ENCODE data around the gene WFDC2. TPM values are rescaled to one million over a fixed set of nuclear protein-coding genes. Genes with fewer than 3 reads are reported as not detected.
A peak's percentile ranks its signal among the peaks of the same experiment; 100 is the strongest.

WFDC2 gene
- total RNA-seq, 1 donor from 2014 or later = 172 TPM

GRCh38 chr20:45436732-45437485, 32.6 kb upstream of the WFDC2 start:
- no peaks in the 10 kb centered on the region for H3K9me3 ChIP-seq
- TF ChIP-seq, protein P1, sequence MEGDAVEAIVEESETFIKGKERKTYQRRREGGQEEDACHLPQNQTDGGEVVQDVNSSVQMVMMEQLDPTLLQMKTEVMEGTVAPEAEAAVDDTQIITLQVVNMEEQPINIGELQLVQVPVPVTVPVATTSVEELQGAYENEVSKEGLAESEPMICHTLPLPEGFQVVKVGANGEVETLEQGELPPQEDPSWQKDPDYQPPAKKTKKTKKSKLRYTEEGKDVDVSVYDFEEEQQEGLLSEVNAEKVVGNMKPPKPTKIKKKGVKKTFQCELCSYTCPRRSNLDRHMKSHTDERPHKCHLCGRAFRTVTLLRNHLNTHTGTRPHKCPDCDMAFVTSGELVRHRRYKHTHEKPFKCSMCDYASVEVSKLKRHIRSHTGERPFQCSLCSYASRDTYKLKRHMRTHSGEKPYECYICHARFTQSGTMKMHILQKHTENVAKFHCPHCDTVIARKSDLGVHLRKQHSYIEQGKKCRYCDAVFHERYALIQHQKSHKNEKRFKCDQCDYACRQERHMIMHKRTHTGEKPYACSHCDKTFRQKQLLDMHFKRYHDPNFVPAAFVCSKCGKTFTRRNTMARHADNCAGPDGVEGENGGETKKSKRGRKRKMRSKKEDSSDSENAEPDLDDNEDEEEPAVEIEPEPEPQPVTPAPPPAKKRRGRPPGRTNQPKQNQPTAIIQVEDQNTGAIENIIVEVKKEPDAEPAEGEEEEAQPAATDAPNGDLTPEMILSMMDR (IDR thresholded peaks at IDR 0.05) = peak; percentile 97
- DNase-seq (peak; percentile 95), ATAC-seq (peak; percentile 99)
- peak overlapping the region; percentile 60 for H3K4me3 ChIP-seq
- H3K4me1 ChIP-seq = peaks cover 6% of the 10 kb centered on the region
- intact Hi-C loops (cut with DNase I) = loop anchor here (5.0 to 10.0 kb wide), 2 partner anchors 52 to 120 kb away; no protein-coding TSS in a partner anchor
- peak overlapping the region; percentile 76 for H3K27ac ChIP-seq
- no peaks in the 10 kb centered on the region for H3K27me3 ChIP-seq (ENCODE audit: low read depth)
- H3K36me3 ChIP-seq = no peaks in the 10 kb centered on the region

DNA sequence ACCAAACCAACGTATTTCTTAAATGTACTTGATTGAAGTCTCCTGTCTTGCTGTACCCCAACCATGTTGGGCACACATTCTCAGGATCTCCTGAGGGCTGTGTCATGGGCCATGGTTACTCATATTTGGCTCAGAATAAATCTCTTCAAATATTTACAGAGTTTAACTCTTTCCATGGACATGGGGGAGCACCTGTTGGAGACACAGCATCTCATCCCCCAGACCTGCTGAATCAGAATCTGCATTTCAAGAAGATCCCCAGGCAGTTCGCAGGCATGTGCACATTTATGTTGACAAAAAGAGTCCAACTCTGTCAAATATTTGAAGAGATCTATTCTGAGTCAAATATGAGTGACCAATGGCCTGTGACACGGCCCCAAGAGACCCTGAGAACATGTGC, 29.1 kb upstream of the WFDC2 start:
- Histone ChIP-seq H3K27me3 (ENCODE audit: low read depth) (no peaks in the 10 kb centered on the region), H3K27ac (no peak overlapping the region), H3K9me3 (no peaks in the 10 kb centered on the region), H3K36me3 (no peaks in the 10 kb centered on the region), H3K4me1 (peaks cover 6% of the 10 kb centered on the region), H3K4me3 (no peak overlapping the region)
- intact Hi-C loops (cut with DNase I) = no loop called here
- TF ChIP-seq, protein P1 (IDR thresholded peaks at IDR 0.05) = no peak
- no peak for ATAC-seq
- DNase-seq = no peak

GRCh38 chr20:45440891-45441685, 28.5 kb upstream of the WFDC2 start:
- H3K4me1 ChIP-seq = peaks cover 6% of the 10 kb centered on the region
- DNase-seq (no peak), ATAC-seq (no peak)
- TF ChIP-seq, protein P1 (IDR thresholded peaks at IDR 0.05) = no peak
- no peaks in the 10 kb centered on the region for H3K36me3 ChIP-seq
- H3K9me3 ChIP-seq = no peaks in the 10 kb centered on the region
- intact Hi-C loops (cut with DNase I) = no loop called here
- no peaks in the 10 kb centered on the region for H3K27me3 ChIP-seq (ENCODE audit: low read depth)
- H3K27ac ChIP-seq = no peak overlapping the region
- no peak overlapping the region for H3K4me3 ChIP-seq

DNA sequence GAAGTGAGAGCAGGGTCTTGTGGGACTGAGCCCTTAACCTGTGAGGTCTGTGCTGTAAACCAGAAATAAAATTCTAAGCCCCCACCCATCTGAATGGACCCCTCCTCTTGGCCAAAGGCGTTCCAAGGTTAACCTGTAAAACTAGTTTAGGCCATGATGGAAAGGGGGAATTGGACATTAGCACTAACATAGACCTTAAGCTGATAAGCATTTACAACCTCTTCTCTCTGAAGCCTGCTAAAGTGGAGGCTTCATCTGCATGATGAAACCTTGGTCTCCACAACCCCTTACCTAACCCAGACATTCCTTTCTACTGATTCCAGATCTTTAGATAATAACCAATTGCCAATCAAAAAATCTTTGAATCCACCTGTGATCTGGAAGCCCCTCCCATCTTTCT, 27.8 kb upstream of the WFDC2 start:
- TF ChIP-seq, protein P1 (IDR thresholded peaks at IDR 0.05) = no peak
- H3K27ac ChIP-seq = no peak overlapping the region
- intact Hi-C loops (cut with DNase I) = no loop called here

DNA sequence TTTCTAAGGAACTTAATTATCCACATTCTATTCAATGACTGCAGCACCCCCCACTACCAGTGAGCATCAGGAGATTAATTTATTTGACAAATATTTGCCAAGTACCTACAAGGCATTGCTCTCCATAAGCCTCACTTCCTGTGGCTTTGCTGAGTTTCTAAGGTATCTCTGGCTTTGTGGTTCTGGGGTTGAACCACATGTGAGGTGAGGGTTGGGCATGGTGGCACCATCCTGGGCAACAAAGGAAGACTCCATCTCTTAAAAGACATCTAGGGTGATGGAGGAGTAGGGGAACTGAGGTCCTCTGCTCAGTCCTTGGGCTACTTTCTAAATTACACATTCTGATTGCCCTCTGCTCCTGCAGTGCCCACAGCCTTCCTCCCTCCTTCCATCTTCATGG, 25.5 kb upstream of the WFDC2 start:
- intact Hi-C loops (cut with DNase I) = no loop called here

More for the DNA sequence above, 27.8 kb upstream of the WFDC2 start:
- DNase-seq (no peak), ATAC-seq (no peak)
- H3K9me3 ChIP-seq = no peaks in the 10 kb centered on the region
- no peaks in the 10 kb centered on the region for H3K4me1 ChIP-seq
- no peaks in the 10 kb centered on the region for H3K27me3 ChIP-seq (ENCODE audit: low read depth)
- no peaks in the 10 kb centered on the region for H3K36me3 ChIP-seq
- H3K4me3 ChIP-seq = no peak overlapping the region

More for the DNA sequence above, 25.5 kb upstream of the WFDC2 start:
- Histone ChIP-seq H3K9me3 (no peaks in the 10 kb centered on the region), H3K4me3 (no peak overlapping the region), H3K27me3 (ENCODE audit: low read depth) (no peaks in the 10 kb centered on the region), H3K4me1 (no peaks in the 10 kb centered on the region), H3K36me3 (no peaks in the 10 kb centered on the region), H3K27ac (no peak overlapping the region)
- TF ChIP-seq, protein P1 (IDR thresholded peaks at IDR 0.05) = no peak
- ATAC-seq (no peak), DNase-seq (no peak)

All from lower lobe of right lung (tissue), 2 donors.